Activated gamma-delta T cell treated with anti-CD3 and anti-CD28 coated beads, Interleukin-2, amount 50 U/mL, for 16 hours (primary cell): ENCODE results near the gene FGF19.

Experiments used
- DNase-seq: peaks from one replicate; pipeline ENCODE4 v3.0.0-alpha.2; 2020; ENCODE audit warnings: low read depth

Gene FGF19

GRCh38 chr11:69656536-69657455 lies 47.0 kb downstream of the FGF19 start:
- no peak for DNase-seq

- no peak for DNase-seq
Observed at GRCh38 chr11:69655479-69656428, 48.1 kb downstream of the FGF19 start.

GRCh38 chr11:69654660-69655478 lies 49.0 kb downstream of the FGF19 start:
- DNase-seq: no peak

GRCh38 chr11:69654001-69654659 lies 49.7 kb downstream of the FGF19 start:
- DNase-seq: no peak

- no peak for DNase-seq
Observed at GRCh38 chr11:69653406-69653960, 50.3 kb downstream of the FGF19 start.

GRCh38 chr11:69652999-69653398 lies 50.8 kb downstream of the FGF19 start:
- no peak for DNase-seq

GRCh38 chr11:69651834-69652620 lies 51.8 kb downstream of the FGF19 start:
- DNase-seq: no peak

GRCh38 chr11:69650832-69651344 lies 52.9 kb downstream of the FGF19 start:
- DNase-seq: no peak

GRCh38 chr11:69650081-69650831 lies 53.6 kb downstream of the FGF19 start:
- no peak for DNase-seq

- DNase-seq: no peak
Observed at GRCh38 chr11:69649576-69649900, 54.3 kb downstream of the FGF19 start.

- no peak for DNase-seq
Observed at GRCh38 chr11:69648679-69649575, 54.9 kb downstream of the FGF19 start.
